GM12878 (cell line): Measurements from ENCODE around the gene ARL3. TPM values are rescaled to one million over a fixed set of nuclear protein-coding genes. Genes with fewer than 3 reads are reported as not detected.

Experiments
- BACH1 ChIP-seq: fragments of 450-650 bp; IDR thresholded peaks from 2 replicates; pipeline ENCODE4 v1.6.1; 2017; ENCODE audit warnings: mild to moderate bottlenecking, borderline replicate concordance
- CREB1 ChIP-seq: IDR thresholded peaks from 2 replicates; pipeline ENCODE4 v1.6.1; 2012; ENCODE audit warnings: low read depth, mild to moderate bottlenecking, inconsistent platforms
- POLR2A ChIP-seq: IDR thresholded peaks from 2 replicates; pipeline ENCODE4 v1.6.1; 2011; ENCODE audit warnings: low read depth, mild to moderate bottlenecking, low read length
- RB1 ChIP-seq: fragments of 450-650 bp; formaldehyde crosslinking; IDR thresholded peaks from 2 replicates; pipeline ENCODE4 v1.6.1; 2017; ENCODE audit warnings: mild to moderate bottlenecking, borderline replicate concordance
- polyA plus RNA-seq, 11 experiments: library from polyadenylated mRNA; depleted of rRNA in 4 of 11; unstranded in 6 of 11; stranded (reverse) in 5 of 11; fragments of >200 nt; fragmentation: Nextera tagmentation in 4 of 11; fragmentation: Illumina TruSeq in 1 of 11; extraction: Ambion mirVana in 4 of 11; extraction: Trizol in 1 of 11; gene quantifications; 1 replicate in 1 of 11; 2 replicates in 10 of 11; pipeline versions ENCODE4 v1.2.1 to v1.2.3, GENCODE V29; 2011 to 2016; ENCODE audit warnings: inconsistent platforms in 2 of 11, missing spikeins in 2 of 11, low read depth in 1 of 11
- total RNA-seq, 4 experiments: library from RNA; depleted of rRNA in 3 of 4; stranded (reverse); fragments of >200 nt in 3 of 4; fragmentation: Illumina TruSeq in 1 of 4; extraction: Trizol in 1 of 4; gene quantifications; 2 replicates each; pipeline versions ENCODE4 v1.2.1 to v1.2.3, GENCODE V29; 2013 to 2021
- TF ChIP-seq, protein P1 (sequence below): fragments of 450-650 bp; formaldehyde crosslinking; IDR thresholded peaks from 2 replicates; pipeline ENCODE4 v1.4.0; 2020; ENCODE audit warnings: mild to moderate bottlenecking, moderate library complexity
- TF ChIP-seq, protein P2 (sequence below): IDR thresholded peaks from 2 replicates; pipeline ENCODE4 v1.6.1; 2012; ENCODE audit warnings: low read depth, low read length, improper control_type of control experiment
- TF ChIP-seq, protein P3 (sequence below): fragments of 450-650 bp; IDR thresholded peaks from 2 replicates; pipeline ENCODE4 v1.6.1; 2017; ENCODE audit warnings: mild to moderate bottlenecking
- TF ChIP-seq, protein P4 (sequence below): fragments of 450-650 bp; IDR thresholded peaks from 2 replicates; pipeline ENCODE4 v1.6.1; 2017; ENCODE audit warnings: mild to moderate bottlenecking, moderate library complexity

The ARL3 gene
- total and polyA plus RNA-seq, 10 of the 15 experiments (the other 5 are each of a cell fraction or from before 2014, with no cell fraction given) = 4.9 to 26.1 (median 11.0) TPM

DNA sequence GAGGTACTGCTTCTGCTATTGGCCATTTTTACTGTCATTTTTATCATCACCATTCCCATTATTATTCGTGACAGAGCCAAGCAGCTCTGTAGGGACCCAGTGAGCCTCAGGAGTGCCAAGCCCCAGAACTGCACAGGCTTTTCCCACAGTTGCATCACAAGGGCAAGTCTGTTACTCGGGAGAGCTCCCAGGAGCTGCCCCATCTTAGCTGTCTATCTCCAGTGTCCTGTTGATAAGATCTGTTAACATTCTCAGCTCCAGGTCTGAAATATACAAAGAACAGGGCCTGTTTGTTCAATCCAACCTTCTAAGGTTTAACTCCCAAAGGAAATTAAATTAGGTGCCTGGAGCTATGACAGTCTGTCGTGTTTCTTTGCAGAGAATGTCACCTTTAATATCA, 90.1 kb downstream of the ARL3 start (continued):
- TF ChIP-seq POLR2A (no peak), BACH1 (no peak), RB1 (no peak), CREB1 (no peak)
- TF ChIP-seq, protein P1, sequence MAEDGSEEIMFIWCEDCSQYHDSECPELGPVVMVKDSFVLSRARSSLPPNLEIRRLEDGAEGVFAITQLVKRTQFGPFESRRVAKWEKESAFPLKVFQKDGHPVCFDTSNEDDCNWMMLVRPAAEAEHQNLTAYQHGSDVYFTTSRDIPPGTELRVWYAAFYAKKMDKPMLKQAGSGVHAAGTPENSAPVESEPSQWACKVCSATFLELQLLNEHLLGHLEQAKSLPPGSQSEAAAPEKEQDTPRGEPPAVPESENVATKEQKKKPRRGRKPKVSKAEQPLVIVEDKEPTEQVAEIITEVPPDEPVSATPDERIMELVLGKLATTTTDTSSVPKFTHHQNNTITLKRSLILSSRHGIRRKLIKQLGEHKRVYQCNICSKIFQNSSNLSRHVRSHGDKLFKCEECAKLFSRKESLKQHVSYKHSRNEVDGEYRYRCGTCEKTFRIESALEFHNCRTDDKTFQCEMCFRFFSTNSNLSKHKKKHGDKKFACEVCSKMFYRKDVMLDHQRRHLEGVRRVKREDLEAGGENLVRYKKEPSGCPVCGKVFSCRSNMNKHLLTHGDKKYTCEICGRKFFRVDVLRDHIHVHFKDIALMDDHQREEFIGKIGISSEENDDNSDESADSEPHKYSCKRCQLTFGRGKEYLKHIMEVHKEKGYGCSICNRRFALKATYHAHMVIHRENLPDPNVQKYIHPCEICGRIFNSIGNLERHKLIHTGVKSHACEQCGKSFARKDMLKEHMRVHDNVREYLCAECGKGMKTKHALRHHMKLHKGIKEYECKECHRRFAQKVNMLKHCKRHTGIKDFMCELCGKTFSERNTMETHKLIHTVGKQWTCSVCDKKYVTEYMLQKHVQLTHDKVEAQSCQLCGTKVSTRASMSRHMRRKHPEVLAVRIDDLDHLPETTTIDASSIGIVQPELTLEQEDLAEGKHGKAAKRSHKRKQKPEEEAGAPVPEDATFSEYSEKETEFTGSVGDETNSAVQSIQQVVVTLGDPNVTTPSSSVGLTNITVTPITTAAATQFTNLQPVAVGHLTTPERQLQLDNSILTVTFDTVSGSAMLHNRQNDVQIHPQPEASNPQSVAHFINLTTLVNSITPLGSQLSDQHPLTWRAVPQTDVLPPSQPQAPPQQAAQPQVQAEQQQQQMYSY (CRISPR knock-in tag) = no peak
- TF ChIP-seq, protein P2, sequence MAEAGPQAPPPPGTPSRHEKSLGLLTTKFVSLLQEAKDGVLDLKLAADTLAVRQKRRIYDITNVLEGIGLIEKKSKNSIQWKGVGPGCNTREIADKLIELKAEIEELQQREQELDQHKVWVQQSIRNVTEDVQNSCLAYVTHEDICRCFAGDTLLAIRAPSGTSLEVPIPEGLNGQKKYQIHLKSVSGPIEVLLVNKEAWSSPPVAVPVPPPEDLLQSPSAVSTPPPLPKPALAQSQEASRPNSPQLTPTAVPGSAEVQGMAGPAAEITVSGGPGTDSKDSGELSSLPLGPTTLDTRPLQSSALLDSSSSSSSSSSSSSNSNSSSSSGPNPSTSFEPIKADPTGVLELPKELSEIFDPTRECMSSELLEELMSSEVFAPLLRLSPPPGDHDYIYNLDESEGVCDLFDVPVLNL = no peak
- TF ChIP-seq, protein P3, sequence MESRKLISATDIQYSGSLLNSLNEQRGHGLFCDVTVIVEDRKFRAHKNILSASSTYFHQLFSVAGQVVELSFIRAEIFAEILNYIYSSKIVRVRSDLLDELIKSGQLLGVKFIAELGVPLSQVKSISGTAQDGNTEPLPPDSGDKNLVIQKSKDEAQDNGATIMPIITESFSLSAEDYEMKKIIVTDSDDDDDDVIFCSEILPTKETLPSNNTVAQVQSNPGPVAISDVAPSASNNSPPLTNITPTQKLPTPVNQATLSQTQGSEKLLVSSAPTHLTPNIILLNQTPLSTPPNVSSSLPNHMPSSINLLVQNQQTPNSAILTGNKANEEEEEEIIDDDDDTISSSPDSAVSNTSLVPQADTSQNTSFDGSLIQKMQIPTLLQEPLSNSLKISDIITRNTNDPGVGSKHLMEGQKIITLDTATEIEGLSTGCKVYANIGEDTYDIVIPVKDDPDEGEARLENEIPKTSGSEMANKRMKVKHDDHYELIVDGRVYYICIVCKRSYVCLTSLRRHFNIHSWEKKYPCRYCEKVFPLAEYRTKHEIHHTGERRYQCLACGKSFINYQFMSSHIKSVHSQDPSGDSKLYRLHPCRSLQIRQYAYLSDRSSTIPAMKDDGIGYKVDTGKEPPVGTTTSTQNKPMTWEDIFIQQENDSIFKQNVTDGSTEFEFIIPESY = no peak
- TF ChIP-seq, protein P4, sequence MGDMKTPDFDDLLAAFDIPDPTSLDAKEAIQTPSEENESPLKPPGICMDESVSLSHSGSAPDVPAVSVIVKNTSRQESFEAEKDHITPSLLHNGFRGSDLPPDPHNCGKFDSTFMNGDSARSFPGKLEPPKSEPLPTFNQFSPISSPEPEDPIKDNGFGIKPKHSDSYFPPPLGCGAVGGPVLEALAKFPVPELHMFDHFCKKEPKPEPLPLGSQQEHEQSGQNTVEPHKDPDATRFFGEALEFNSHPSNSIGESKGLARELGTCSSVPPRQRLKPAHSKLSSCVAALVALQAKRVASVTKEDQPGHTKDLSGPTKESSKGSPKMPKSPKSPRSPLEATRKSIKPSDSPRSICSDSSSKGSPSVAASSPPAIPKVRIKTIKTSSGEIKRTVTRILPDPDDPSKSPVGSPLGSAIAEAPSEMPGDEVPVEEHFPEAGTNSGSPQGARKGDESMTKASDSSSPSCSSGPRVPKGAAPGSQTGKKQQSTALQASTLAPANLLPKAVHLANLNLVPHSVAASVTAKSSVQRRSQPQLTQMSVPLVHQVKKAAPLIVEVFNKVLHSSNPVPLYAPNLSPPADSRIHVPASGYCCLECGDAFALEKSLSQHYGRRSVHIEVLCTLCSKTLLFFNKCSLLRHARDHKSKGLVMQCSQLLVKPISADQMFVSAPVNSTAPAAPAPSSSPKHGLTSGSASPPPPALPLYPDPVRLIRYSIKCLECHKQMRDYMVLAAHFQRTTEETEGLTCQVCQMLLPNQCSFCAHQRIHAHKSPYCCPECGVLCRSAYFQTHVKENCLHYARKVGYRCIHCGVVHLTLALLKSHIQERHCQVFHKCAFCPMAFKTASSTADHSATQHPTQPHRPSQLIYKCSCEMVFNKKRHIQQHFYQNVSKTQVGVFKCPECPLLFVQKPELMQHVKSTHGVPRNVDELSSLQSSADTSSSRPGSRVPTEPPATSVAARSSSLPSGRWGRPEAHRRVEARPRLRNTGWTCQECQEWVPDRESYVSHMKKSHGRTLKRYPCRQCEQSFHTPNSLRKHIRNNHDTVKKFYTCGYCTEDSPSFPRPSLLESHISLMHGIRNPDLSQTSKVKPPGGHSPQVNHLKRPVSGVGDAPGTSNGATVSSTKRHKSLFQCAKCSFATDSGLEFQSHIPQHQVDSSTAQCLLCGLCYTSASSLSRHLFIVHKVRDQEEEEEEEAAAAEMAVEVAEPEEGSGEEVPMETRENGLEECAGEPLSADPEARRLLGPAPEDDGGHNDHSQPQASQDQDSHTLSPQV = no peak
- TF ChIP-seq, all 136 proteins: peak for 0

Other genes with a start within 250 kb of the ARL3 start
Only the 7 nearest of the 9 such genes appear.
- 18.7 and 19.0 TPM in 2 replicates for gene TRIM8, start 69.9 kb downstream of the ARL3 start, total RNA-seq (2014; rRNA removed)
- 13.5 and 15.9 TPM in 2 replicates for gene TRIM8, start 69.9 kb downstream of the ARL3 start, total RNA-seq (2014; rRNA removed; fragmentation: Illumina TruSeq; extraction: Trizol)
- gene TRIM8, start 69.9 kb downstream of the ARL3 start, total RNA-seq (2021) = 44.2 and 53.2 TPM in 2 replicates
- gene TRIM8, start 69.9 kb downstream of the ARL3 start, polyA plus RNA-seq (2011; rRNA removed) = 16.6 and 26.9 TPM in 2 replicates
- gene TRIM8, start 69.9 kb downstream of the ARL3 start, polyA plus RNA-seq (2014; fragmentation: Illumina TruSeq; extraction: Trizol) = 9.9 and 22.4 TPM in 2 replicates
- 1 to 10 TPM; 7.9 to 9.5 TPM for gene TRIM8, start 69.9 kb downstream of the ARL3 start, polyA plus RNA-seq (2014; fragmentation: Nextera tagmentation; extraction: Ambion mirVana)
- 33.5 and 37.5 TPM in 2 replicates for gene TRIM8, start 69.9 kb downstream of the ARL3 start, polyA plus RNA-seq (2014; rRNA removed)
- gene TRIM8, start 69.9 kb downstream of the ARL3 start, polyA plus RNA-seq (2016; fragmentation: Nextera tagmentation; extraction: Ambion mirVana) = 10 to 100 TPM; 27.3 to 27.6 TPM
- 11.9 and 13.8 TPM in 2 replicates for gene SFXN2, start 239 bp upstream of the ARL3 start, total RNA-seq (2014; rRNA removed)
- 14.9 and 17.5 TPM in 2 replicates for gene SFXN2, start 239 bp upstream of the ARL3 start, total RNA-seq (2014; rRNA removed; fragmentation: Illumina TruSeq; extraction: Trizol)
- gene SFXN2, start 239 bp upstream of the ARL3 start, total RNA-seq (2021) = 16.8 and 22.1 TPM in 2 replicates
- gene SFXN2, start 239 bp upstream of the ARL3 start, polyA plus RNA-seq (2011; rRNA removed) = 16.3 and 21.6 TPM in 2 replicates
- gene SFXN2, start 239 bp upstream of the ARL3 start, polyA plus RNA-seq (2014; fragmentation: Illumina TruSeq; extraction: Trizol) = 16.1 and 19.5 TPM in 2 replicates
- 1 to 10 TPM; 8.8 to 9.6 TPM for gene SFXN2, start 239 bp upstream of the ARL3 start, polyA plus RNA-seq (2014; fragmentation: Nextera tagmentation; extraction: Ambion mirVana)
- gene SFXN2, start 239 bp upstream of the ARL3 start, polyA plus RNA-seq (2014; rRNA removed) = 17.2 and 22.5 TPM in 2 replicates
- gene SFXN2, start 239 bp upstream of the ARL3 start, polyA plus RNA-seq (2016; fragmentation: Nextera tagmentation; extraction: Ambion mirVana) = 10 to 100 TPM; 19.9 to 20.5 TPM
- gene WBP1L, start 29.6 kb upstream of the ARL3 start, total RNA-seq (2014; rRNA removed) = 12.7 and 18.8 TPM in 2 replicates
- gene WBP1L, start 29.6 kb upstream of the ARL3 start, total RNA-seq (2014; rRNA removed; fragmentation: Illumina TruSeq; extraction: Trizol) = 10.3 and 10.5 TPM in 2 replicates
- gene WBP1L, start 29.6 kb upstream of the ARL3 start, total RNA-seq (2021) = 16.9 and 19.8 TPM in 2 replicates
- 11.3 and 13.9 TPM in 2 replicates for gene WBP1L, start 29.6 kb upstream of the ARL3 start, polyA plus RNA-seq (2011; rRNA removed)
- gene WBP1L, start 29.6 kb upstream of the ARL3 start, polyA plus RNA-seq (2014; fragmentation: Illumina TruSeq; extraction: Trizol) = 10.0 and 14.5 TPM in 2 replicates
- gene WBP1L, start 29.6 kb upstream of the ARL3 start, polyA plus RNA-seq (2014; fragmentation: Nextera tagmentation; extraction: Ambion mirVana) = 10 to 100 TPM in 1 of 2 experiments, 1 to 10 TPM in 1; 3.7 to 10.7 TPM
- gene WBP1L, start 29.6 kb upstream of the ARL3 start, polyA plus RNA-seq (2014; rRNA removed) = 16.6 and 17.4 TPM in 2 replicates
- 1 to 10 TPM; 9.3 to 9.4 TPM for gene WBP1L, start 29.6 kb upstream of the ARL3 start, polyA plus RNA-seq (2016; fragmentation: Nextera tagmentation; extraction: Ambion mirVana)
- gene CYP17A1, start 123.0 kb upstream of the ARL3 start, total RNA-seq (2014; rRNA removed) = not detected in 2 replicates
- not detected in 2 replicates for gene CYP17A1, start 123.0 kb upstream of the ARL3 start, total RNA-seq (2014; rRNA removed; fragmentation: Illumina TruSeq; extraction: Trizol)
- gene CYP17A1, start 123.0 kb upstream of the ARL3 start, total RNA-seq (2021) = 1.9 and 2.1 TPM in 2 replicates
- not detected in 2 replicates for gene CYP17A1, start 123.0 kb upstream of the ARL3 start, polyA plus RNA-seq (2011; rRNA removed)
- gene CYP17A1, start 123.0 kb upstream of the ARL3 start, polyA plus RNA-seq (2014; fragmentation: Illumina TruSeq; extraction: Trizol) = not detected in 2 replicates
- not detected for gene CYP17A1, start 123.0 kb upstream of the ARL3 start, polyA plus RNA-seq (2014; fragmentation: Nextera tagmentation; extraction: Ambion mirVana)
- not detected in 2 replicates for gene CYP17A1, start 123.0 kb upstream of the ARL3 start, polyA plus RNA-seq (2014; rRNA removed)
- not detected for gene CYP17A1, start 123.0 kb upstream of the ARL3 start, polyA plus RNA-seq (2016; fragmentation: Nextera tagmentation; extraction: Ambion mirVana)
- gene BORCS7, start 139.9 kb upstream of the ARL3 start, total RNA-seq (2014; rRNA removed) = 8.2 and 12.2 TPM in 2 replicates
- 10.8 and 11.7 TPM in 2 replicates for gene BORCS7, start 139.9 kb upstream of the ARL3 start, total RNA-seq (2014; rRNA removed; fragmentation: Illumina TruSeq; extraction: Trizol)
- gene BORCS7, start 139.9 kb upstream of the ARL3 start, total RNA-seq (2021) = 4.6 and 6.6 TPM in 2 replicates
- gene BORCS7, start 139.9 kb upstream of the ARL3 start, polyA plus RNA-seq (2011; rRNA removed) = 23.5 and 25.5 TPM in 2 replicates
- 8.2 and 14.1 TPM in 2 replicates for gene BORCS7, start 139.9 kb upstream of the ARL3 start, polyA plus RNA-seq (2014; fragmentation: Illumina TruSeq; extraction: Trizol)
- 10 to 100 TPM; 14.9 to 19.2 TPM for gene BORCS7, start 139.9 kb upstream of the ARL3 start, polyA plus RNA-seq (2014; fragmentation: Nextera tagmentation; extraction: Ambion mirVana)
- 9.4 and 13.0 TPM in 2 replicates for gene BORCS7, start 139.9 kb upstream of the ARL3 start, polyA plus RNA-seq (2014; rRNA removed)
- 10 to 100 TPM; 13.6 to 15.2 TPM for gene BORCS7, start 139.9 kb upstream of the ARL3 start, polyA plus RNA-seq (2016; fragmentation: Nextera tagmentation; extraction: Ambion mirVana)
- 0.11 and 0.38 TPM in 2 replicates for gene AS3MT, start 155.1 kb upstream of the ARL3 start, total RNA-seq (2014; rRNA removed)
- 0.78 and 1.0 TPM in 2 replicates for gene AS3MT, start 155.1 kb upstream of the ARL3 start, total RNA-seq (2014; rRNA removed; fragmentation: Illumina TruSeq; extraction: Trizol)
- not detected in 2 replicates for gene AS3MT, start 155.1 kb upstream of the ARL3 start, total RNA-seq (2021)
- 0.45 and 0.72 TPM in 2 replicates for gene AS3MT, start 155.1 kb upstream of the ARL3 start, polyA plus RNA-seq (2011; rRNA removed)
- 0.67 and 0.79 TPM in 2 replicates for gene AS3MT, start 155.1 kb upstream of the ARL3 start, polyA plus RNA-seq (2014; fragmentation: Illumina TruSeq; extraction: Trizol)
- under 1 TPM; 0.14 to 0.33 TPM for gene AS3MT, start 155.1 kb upstream of the ARL3 start, polyA plus RNA-seq (2014; fragmentation: Nextera tagmentation; extraction: Ambion mirVana)
- gene AS3MT, start 155.1 kb upstream of the ARL3 start, polyA plus RNA-seq (2014; rRNA removed) = 0.48 and 0.64 TPM in 2 replicates
- under 1 TPM in 1 of 2 experiments, not detected in 1; 0.21 TPM for gene AS3MT, start 155.1 kb upstream of the ARL3 start, polyA plus RNA-seq (2016; fragmentation: Nextera tagmentation; extraction: Ambion mirVana)
- gene CNNM2, start 203.9 kb upstream of the ARL3 start, total RNA-seq (2014; rRNA removed) = 4.3 and 7.1 TPM in 2 replicates
- 2.2 and 2.3 TPM in 2 replicates for gene CNNM2, start 203.9 kb upstream of the ARL3 start, total RNA-seq (2014; rRNA removed; fragmentation: Illumina TruSeq; extraction: Trizol)
- 5.6 and 7.3 TPM in 2 replicates for gene CNNM2, start 203.9 kb upstream of the ARL3 start, total RNA-seq (2021)
- gene CNNM2, start 203.9 kb upstream of the ARL3 start, polyA plus RNA-seq (2011; rRNA removed) = 1.7 and 3.4 TPM in 2 replicates
- gene CNNM2, start 203.9 kb upstream of the ARL3 start, polyA plus RNA-seq (2014; fragmentation: Illumina TruSeq; extraction: Trizol) = 2.6 and 3.4 TPM in 2 replicates
- under 1 TPM; 0.18 to 0.33 TPM for gene CNNM2, start 203.9 kb upstream of the ARL3 start, polyA plus RNA-seq (2014; fragmentation: Nextera tagmentation; extraction: Ambion mirVana)
- 2.4 and 2.5 TPM in 2 replicates for gene CNNM2, start 203.9 kb upstream of the ARL3 start, polyA plus RNA-seq (2014; rRNA removed)
- 1 to 10 TPM; 2.0 to 3.6 TPM for gene CNNM2, start 203.9 kb upstream of the ARL3 start, polyA plus RNA-seq (2016; fragmentation: Nextera tagmentation; extraction: Ambion mirVana)